IMR-90 (cell line): ENCODE results near the gene NUDT3. TPM values are rescaled to one million over a fixed set of nuclear protein-coding genes. Genes with fewer than 3 reads are reported as not detected.

Experiments used
- ATAC-seq: fragments of 200-7000 bp; cut with Tn5 transposase; 2 replicates; pipeline ENCODE4 v1.9.1; 2020; ENCODE audit warnings: low read depth, mild to moderate bottlenecking, moderate library complexity
- BruUV-seq: library from RNA; stranded (reverse); fragments of 400-500 nt; replicated peaks from 2 replicates; lab custom pipeline; 2021; lab: Mats Ljungman, UMichigan
- CTCF ChIA-PET: fragments of 300-600 bp; formaldehyde crosslinking; extraction: SDS; loops from one replicate; lab custom pipeline; 2021; ENCODE audit warnings: antibody characterized with exemption; lab: Yijun Ruan, JAX
- POLR2A ChIA-PET: fragments of 300-600 bp; sonication (Branson Sonifier 250); formaldehyde crosslinking; loops from one replicate; lab custom pipeline; 2022; ENCODE audit warnings: antibody characterized with exemption; ENCODE audit not compliant: unreplicated experiment; lab: Charles Lee
- DNase-seq: peaks from one replicate; pipeline ENCODE4 v3.0.0; 2013
- H2AFZ ChIP-seq: replicated peaks from 2 replicates; pipeline ENCODE3; 2013; ENCODE audit warnings: low read length, mild to moderate bottlenecking; ENCODE audit not compliant: poor library complexity
- H2AK5ac ChIP-seq: 2 replicates; pipeline ENCODE4 v1.6.1; 2013; ENCODE audit warnings: low read depth, low read length, inconsistent platforms
- H2AK9ac ChIP-seq: replicated peaks from 2 replicates; pipeline ENCODE3; 2013; ENCODE audit warnings: mild to moderate bottlenecking, low read depth, low read length, moderate library complexity; ENCODE audit not compliant: poor library complexity
- H2BK120ac ChIP-seq: 2 replicates; pipeline ENCODE4 v1.6.1; 2013; ENCODE audit warnings: low read depth, low read length, inconsistent platforms
- H2BK15ac ChIP-seq: 3 replicates; pipeline ENCODE4 v1.6.1; 2013; ENCODE audit warnings: low read depth, low read length, inconsistent platforms
- H2BK20ac ChIP-seq: 2 replicates; pipeline ENCODE4 v1.6.1; 2013; ENCODE audit warnings: low read depth, mild to moderate bottlenecking, inconsistent platforms, low read length, moderate library complexity
- H2BK5ac ChIP-seq: 2 replicates; pipeline ENCODE4 v1.6.1; 2013; ENCODE audit warnings: mild to moderate bottlenecking, low read depth, low read length, inconsistent platforms; ENCODE audit not compliant: poor library complexity, severe bottlenecking
- H3K14ac ChIP-seq: replicated peaks from 2 replicates; pipeline ENCODE4 v1.6.1; 2013; ENCODE audit warnings: low read depth, low read length, inconsistent platforms
- H3K18ac ChIP-seq: 2 replicates; pipeline ENCODE4 v1.6.1; 2013; ENCODE audit warnings: low read depth, low read length, control low read depth
- H3K23ac ChIP-seq: 2 replicates; pipeline ENCODE4 v1.6.1; 2013; ENCODE audit warnings: low read depth, low read length, inconsistent platforms
- H3K27ac ChIP-seq: 2 replicates; pipeline ENCODE4 v1.5.1; 2013; ENCODE audit warnings: mild to moderate bottlenecking, control low read depth, low read length; ENCODE audit not compliant: insufficient read depth
- H3K27me3 ChIP-seq: 2 replicates; pipeline ENCODE4 v1.6.1; 2013; ENCODE audit warnings: low read length; ENCODE audit not compliant: control insufficient read depth, insufficient read depth
- H3K36me3 ChIP-seq: 2 replicates; pipeline ENCODE4 v1.6.1; 2013; ENCODE audit warnings: low read length, mixed read lengths; ENCODE audit not compliant: control insufficient read depth, insufficient read depth
- H3K4ac ChIP-seq: 2 replicates; pipeline ENCODE4 v1.6.1; 2013; ENCODE audit warnings: low read depth, low read length, inconsistent platforms
- H3K4me1 ChIP-seq: 2 replicates; pipeline ENCODE4 v1.6.1; 2013; ENCODE audit warnings: low read length, mixed read lengths; ENCODE audit not compliant: control insufficient read depth, insufficient read depth
- H3K4me2 ChIP-seq: 2 replicates; pipeline ENCODE4 v1.6.1; 2013; ENCODE audit warnings: low read depth, mild to moderate bottlenecking, control low read depth, low read length, moderate library complexity
- H3K4me3 ChIP-seq: 2 replicates; pipeline ENCODE4 v1.5.1; 2013; ENCODE audit warnings: low read depth, mild to moderate bottlenecking, control low read depth, low read length, moderate library complexity; ENCODE audit not compliant: insufficient read depth
- H3K56ac ChIP-seq: 2 replicates; pipeline ENCODE4 v1.6.1; 2013; ENCODE audit warnings: low read length, inconsistent platforms; ENCODE audit not compliant: insufficient read depth; ENCODE audit errors: extremely low read depth
- H3K79me1 ChIP-seq, 2 experiments: 2 replicates each; pipeline ENCODE4 v1.6.1; 2013; ENCODE audit warnings: low read length in 2 of 2, inconsistent platforms in 1 of 2, low read depth in 1 of 2
- H3K9ac ChIP-seq: 2 replicates; pipeline ENCODE4 v1.6.1; 2013; ENCODE audit warnings: low read depth, low read length, control low read depth
- H3K9me1 ChIP-seq: 2 replicates; pipeline ENCODE4 v1.6.1; 2013; ENCODE audit warnings: low read length, inconsistent platforms; ENCODE audit not compliant: insufficient read depth
- H3K9me3 ChIP-seq: 2 replicates; pipeline ENCODE4 v1.6.1; 2013; ENCODE audit warnings: low read length; ENCODE audit not compliant: control insufficient read depth, insufficient read depth
- H4K20me1 ChIP-seq: 2 replicates; pipeline ENCODE4 v1.6.1; 2013; ENCODE audit warnings: low read length, inconsistent platforms; ENCODE audit not compliant: insufficient read depth
- H4K5ac ChIP-seq: 2 replicates; pipeline ENCODE4 v1.6.1; 2013; ENCODE audit warnings: mild to moderate bottlenecking, low read depth, low read length, control low read depth
- H4K8ac ChIP-seq, 2 experiments: 2 replicates each; pipeline ENCODE4 v1.6.1; 2013; ENCODE audit warnings: low read depth in 2 of 2, low read length in 2 of 2, control low read depth in 1 of 2, inconsistent platforms in 1 of 2
- H4K91ac ChIP-seq: 2 replicates; pipeline ENCODE4 v1.6.1; 2013; ENCODE audit warnings: low read depth, low read length, inconsistent platforms; ENCODE audit not compliant: insufficient read depth
- BHLHE40 ChIP-seq: fragments of 150-350 bp; IDR thresholded peaks from 2 replicates; pipeline ENCODE4 v1.6.1; 2016; ENCODE audit warnings: mild to moderate bottlenecking, low read depth, low read length
- CEBPB ChIP-seq: IDR thresholded peaks from 2 replicates; pipeline ENCODE4 v1.6.1; 2012; ENCODE audit warnings: low read depth, low read length, improper control_type of control experiment
- CHD1 ChIP-seq: IDR thresholded peaks from 2 replicates; pipeline ENCODE4 v1.6.1; 2012; ENCODE audit warnings: low read depth, low read length, improper control_type of control experiment
- MAFK ChIP-seq: IDR thresholded peaks from 2 replicates; pipeline ENCODE4 v1.6.1; 2012; ENCODE audit warnings: low read depth, low read length, improper control_type of control experiment
- MAZ ChIP-seq: IDR thresholded peaks from 2 replicates; pipeline ENCODE4 v1.6.1; 2012; ENCODE audit warnings: low read depth, mild to moderate bottlenecking, low read length, improper control_type of control experiment, moderate library complexity, borderline replicate concordance
- MXI1 ChIP-seq: IDR thresholded peaks from 2 replicates; pipeline ENCODE4 v1.6.1; 2012; ENCODE audit warnings: low read depth, mild to moderate bottlenecking, low read length, moderate library complexity, borderline replicate concordance
- WGBS, 2 experiments: methylation state at CpG; one replicate each; pipeline versions ENCODE4 v1.1.5 to v1.1.7; 2013; ENCODE audit warnings: missing lambda C conversion rate in 2 of 2; ENCODE audit not compliant: insufficient read length in 1 of 2; ENCODE audit errors: extremely low coverage in 2 of 2; 5-methylcytosine and 5-hydroxymethylcytosine counted together
- dilution Hi-C: fragments of 300-500 bp; cut with HindIII; formaldehyde crosslinking; loops from one replicate; pipeline ENCODE4 v1.14.3; 2018; ENCODE audit warnings: low sequenced_read_pairs; ENCODE audit not compliant: unreplicated experiment
- in situ Hi-C: fragments of 300-500 bp; cut with MboI; formaldehyde crosslinking; loops from 3 replicates; pipeline ENCODE4 v1.14.3; 2019; ENCODE audit warnings: low sequenced_read_pairs, inconsistent platforms, mixed read lengths
- intact Hi-C: fragments of 100-400 bp; cut with micrococcal nuclease; formaldehyde crosslinking; loops from 2 replicates; pipeline ENCODE4 v1.10.0; 2022
- polyA plus RNA-seq, 3 experiments: library from polyadenylated mRNA; depleted of rRNA; stranded (reverse); fragments of >200 nt; gene quantifications; 2 replicates each; pipeline ENCODE4 v1.2.3, GENCODE V29; 2012; ENCODE audit warnings: low replicate concordance in 1 of 3
- total RNA-seq: library from RNA; depleted of rRNA; stranded (reverse); fragments of >200 nt; gene quantifications from 2 replicates; pipeline ENCODE4 v1.2.3, GENCODE V29; 2012
- TF ChIP-seq, protein P1 (sequence below): conservative IDR thresholded peaks from 2 replicates; pipeline ENCODE4 v1.5.1; 2012; ENCODE audit warnings: mild to moderate bottlenecking, low read depth, low read length, improper control_type of control experiment
- TF ChIP-seq, protein P2 (sequence below): fragments of 150-350 bp; IDR thresholded peaks from 2 replicates; pipeline ENCODE4 v1.6.1; 2016; ENCODE audit warnings: low read depth, mild to moderate bottlenecking, low read length, moderate library complexity, borderline replicate concordance

NUDT3 gene
- total and polyA plus RNA-seq, 2 of the 4 experiments (the other 2 are of a cell fraction) = 10.1 to 17.2 TPM

DNA sequence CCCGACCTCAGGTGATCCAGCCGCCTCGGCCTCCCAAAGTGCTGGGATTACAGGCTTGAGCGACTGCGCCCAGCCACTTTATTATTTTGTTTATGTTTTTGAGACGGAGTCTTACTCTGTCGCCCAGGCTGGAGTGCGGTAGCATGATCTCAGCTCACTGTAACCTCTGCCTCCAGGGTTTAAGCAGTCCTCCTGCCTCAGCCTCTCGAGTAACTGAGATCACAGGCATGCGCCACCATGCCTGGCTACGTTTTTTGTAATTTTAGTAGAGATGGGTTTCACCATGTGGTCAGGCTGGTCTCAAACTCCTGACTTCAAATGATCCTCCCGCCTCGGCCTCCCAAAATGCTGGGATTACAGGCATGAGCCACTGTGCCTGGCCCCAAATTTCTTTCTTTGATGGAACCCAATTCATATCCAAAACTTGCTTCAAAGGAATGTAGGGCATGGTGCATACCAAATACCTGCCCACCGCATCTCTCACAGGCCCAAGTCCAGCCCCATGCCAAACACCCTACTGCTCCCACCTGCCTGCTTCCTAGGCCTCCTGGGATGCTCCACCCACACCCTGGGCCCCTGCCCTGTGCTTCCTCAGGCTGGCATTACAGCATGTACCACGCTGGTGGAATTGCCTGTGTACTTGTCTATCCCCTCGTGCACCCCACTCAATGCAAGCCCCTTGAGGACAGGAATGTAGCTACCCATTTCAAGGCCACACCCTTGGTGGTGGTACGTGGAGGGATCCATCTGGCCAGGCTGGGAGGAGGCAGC, 160.7 kb downstream of the NUDT3 start:
- Histone ChIP-seq H3K14ac (no peak overlapping the region), H3K9me3 (no peaks in the 10 kb centered on the region), H4K91ac (no peak overlapping the region), H2AFZ (no peak overlapping the region), H2BK120ac (no peak overlapping the region), H4K8ac (no peak overlapping the region), H2BK15ac (no peak overlapping the region), H2AK5ac (peak overlapping the region; percentile 29; the same call in 1 of the 2 replicates), H3K27ac (no peak overlapping the region), H2AK9ac (no peak overlapping the region), H3K4me3 (no peak overlapping the region), H4K20me1 (no peaks in the 10 kb centered on the region), H3K9ac (no peak overlapping the region), H3K18ac (no peak overlapping the region), H3K23ac (no peak overlapping the region), H3K4me1 (peaks cover 17% of the 10 kb centered on the region), H4K5ac (no peak overlapping the region), H3K36me3 (no peaks in the 10 kb centered on the region), H3K4ac (no peak overlapping the region; the same call in 1 of the 2 replicates), H3K27me3 (no peaks in the 10 kb centered on the region), H3K9me1 (peaks cover 6% of the 10 kb centered on the region; the same call in 1 of the 2 replicates), H3K4me2 (no peak overlapping the region), H2BK5ac (no peak overlapping the region), H2BK20ac (no peak overlapping the region), H3K79me1 (peaks cover 0 to 4% of the 10 kb centered on the region in 2 experiments; a peak in 1 of 4 replicates), H3K56ac (no peak overlapping the region)
- TF ChIP-seq CEBPB = no peak
- TF ChIP-seq, protein P1, sequence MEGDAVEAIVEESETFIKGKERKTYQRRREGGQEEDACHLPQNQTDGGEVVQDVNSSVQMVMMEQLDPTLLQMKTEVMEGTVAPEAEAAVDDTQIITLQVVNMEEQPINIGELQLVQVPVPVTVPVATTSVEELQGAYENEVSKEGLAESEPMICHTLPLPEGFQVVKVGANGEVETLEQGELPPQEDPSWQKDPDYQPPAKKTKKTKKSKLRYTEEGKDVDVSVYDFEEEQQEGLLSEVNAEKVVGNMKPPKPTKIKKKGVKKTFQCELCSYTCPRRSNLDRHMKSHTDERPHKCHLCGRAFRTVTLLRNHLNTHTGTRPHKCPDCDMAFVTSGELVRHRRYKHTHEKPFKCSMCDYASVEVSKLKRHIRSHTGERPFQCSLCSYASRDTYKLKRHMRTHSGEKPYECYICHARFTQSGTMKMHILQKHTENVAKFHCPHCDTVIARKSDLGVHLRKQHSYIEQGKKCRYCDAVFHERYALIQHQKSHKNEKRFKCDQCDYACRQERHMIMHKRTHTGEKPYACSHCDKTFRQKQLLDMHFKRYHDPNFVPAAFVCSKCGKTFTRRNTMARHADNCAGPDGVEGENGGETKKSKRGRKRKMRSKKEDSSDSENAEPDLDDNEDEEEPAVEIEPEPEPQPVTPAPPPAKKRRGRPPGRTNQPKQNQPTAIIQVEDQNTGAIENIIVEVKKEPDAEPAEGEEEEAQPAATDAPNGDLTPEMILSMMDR = no peak
- no peak for TF ChIP-seq MXI1
- TF ChIP-seq BHLHE40 = no peak
- TF ChIP-seq MAFK = no peak
- no peak for TF ChIP-seq MAZ
- TF ChIP-seq, protein P2, sequence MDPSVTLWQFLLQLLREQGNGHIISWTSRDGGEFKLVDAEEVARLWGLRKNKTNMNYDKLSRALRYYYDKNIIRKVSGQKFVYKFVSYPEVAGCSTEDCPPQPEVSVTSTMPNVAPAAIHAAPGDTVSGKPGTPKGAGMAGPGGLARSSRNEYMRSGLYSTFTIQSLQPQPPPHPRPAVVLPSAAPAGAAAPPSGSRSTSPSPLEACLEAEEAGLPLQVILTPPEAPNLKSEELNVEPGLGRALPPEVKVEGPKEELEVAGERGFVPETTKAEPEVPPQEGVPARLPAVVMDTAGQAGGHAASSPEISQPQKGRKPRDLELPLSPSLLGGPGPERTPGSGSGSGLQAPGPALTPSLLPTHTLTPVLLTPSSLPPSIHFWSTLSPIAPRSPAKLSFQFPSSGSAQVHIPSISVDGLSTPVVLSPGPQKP = no peak
- TF ChIP-seq CHD1 = no peak
- dilution Hi-C loops (no loop called here), intact Hi-C loops (no loop called here), in situ Hi-C loops (no loop called here)
- CTCF ChIA-PET = no interaction called here
- WGBS, 2 experiments = 90% methylated on average over 6 of the region's 17 CpGs; no CpG with 5 or more reads in 1 of the 2 experiments
- DNase-seq = no peak
- POLR2A ChIA-PET = no interaction called here
- ATAC-seq = no peak
- no TSS peak for BruUV-seq
